GM21367 (cell line): ENCODE results near the gene GNB4.
A peak's percentile ranks its signal among the peaks of the same experiment; 100 is the strongest.

ENCODE experiments used
- ATAC-seq: cut with Tn5 transposase; IDR thresholded peaks from one replicate; pipeline ENCODE4 v1.9.1; 2021; ENCODE audit not compliant: unreplicated experiment

The GNB4 gene

GRCh38 chr3:179451265-179452175 lies at the start of gene GNB4:
GNB4 (minus strand) TSS chr3:179451470; CDS start chr3:179426200, 25,270 bp downstream.
- peak; percentile 72 for ATAC-seq

- no peak for ATAC-seq
These were observed 44.2 kb upstream of the GNB4 start for GRCh38 chr3:179495483-179495882.

GRCh38 chr3:179493260-179493659 lies 42.0 kb upstream of the GNB4 start:
- ATAC-seq: no peak

- no peak for ATAC-seq
These were observed 36.9 kb upstream of the GNB4 start for GRCh38 chr3:179488213-179488612.

- no peak for ATAC-seq
These were observed 35.5 kb upstream of the GNB4 start for GRCh38 chr3:179486806-179487205.

- ATAC-seq: no peak
These were observed 31.6 kb upstream of the GNB4 start for GRCh38 chr3:179482857-179483256.

GRCh38 chr3:179476215-179476614 lies 24.9 kb upstream of the GNB4 start:
- no peak for ATAC-seq

- ATAC-seq: no peak
These were observed 23.2 kb upstream of the GNB4 start for GRCh38 chr3:179474480-179474879.

- ATAC-seq: no peak
These were observed 22.3 kb upstream of the GNB4 start for GRCh38 chr3:179473565-179473964.

- ATAC-seq: peak; percentile 59
These were observed 13.2 kb upstream of the GNB4 start for GRCh38 chr3:179464323-179465092.

DNA sequence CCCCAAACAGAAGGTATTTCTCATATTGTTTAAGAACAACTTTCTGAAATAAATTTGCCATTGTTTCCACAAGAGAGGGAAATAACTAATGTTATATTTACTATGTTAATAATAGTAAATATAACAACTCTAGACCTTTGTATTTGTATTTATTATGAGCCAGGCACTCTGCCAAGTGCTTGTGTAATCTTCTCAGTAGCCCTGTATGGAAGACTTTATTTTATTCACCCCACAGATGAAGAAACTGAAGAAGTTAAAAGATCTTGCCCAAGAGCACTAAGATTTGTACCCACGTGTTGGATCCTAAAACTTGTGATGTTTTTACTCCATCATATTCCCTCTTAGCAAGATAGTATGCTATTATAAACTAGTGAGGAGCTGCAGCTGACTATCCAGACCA lies 12.0 kb upstream of the GNB4 start:
- ATAC-seq: no peak

GRCh38 chr3:179460260-179460659 lies 9.0 kb upstream of the GNB4 start:
- no peak for ATAC-seq

DNA sequence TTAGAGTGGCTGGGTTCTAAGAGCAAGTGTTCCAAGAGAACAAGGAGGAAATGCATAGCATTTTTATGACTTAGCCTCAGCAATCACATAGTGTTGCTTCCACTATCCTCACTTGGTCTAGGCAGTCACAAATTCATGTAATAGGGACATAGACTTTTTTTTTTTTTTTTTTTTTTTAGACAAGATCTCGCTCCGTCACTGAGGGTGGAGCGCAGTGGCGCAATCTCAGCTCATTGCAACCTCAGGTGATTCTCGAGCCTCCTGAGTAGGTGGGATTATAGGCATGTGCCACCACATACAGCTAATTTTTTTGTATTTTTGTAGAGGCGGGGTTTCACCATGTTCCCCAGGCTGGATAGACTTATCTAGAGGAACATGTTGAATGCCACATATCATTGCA lies 4.7 kb upstream of the GNB4 start:
- no peak for ATAC-seq

- ATAC-seq: no peak
These were observed 3.6 kb upstream of the GNB4 start for GRCh38 chr3:179454887-179455286.

GRCh38 chr3:179453967-179454366 lies 2.7 kb upstream of the GNB4 start:
- ATAC-seq: no peak

GRCh38 chr3:179452872-179453271 lies 1.6 kb upstream of the GNB4 start:
- no peak for ATAC-seq

DNA sequence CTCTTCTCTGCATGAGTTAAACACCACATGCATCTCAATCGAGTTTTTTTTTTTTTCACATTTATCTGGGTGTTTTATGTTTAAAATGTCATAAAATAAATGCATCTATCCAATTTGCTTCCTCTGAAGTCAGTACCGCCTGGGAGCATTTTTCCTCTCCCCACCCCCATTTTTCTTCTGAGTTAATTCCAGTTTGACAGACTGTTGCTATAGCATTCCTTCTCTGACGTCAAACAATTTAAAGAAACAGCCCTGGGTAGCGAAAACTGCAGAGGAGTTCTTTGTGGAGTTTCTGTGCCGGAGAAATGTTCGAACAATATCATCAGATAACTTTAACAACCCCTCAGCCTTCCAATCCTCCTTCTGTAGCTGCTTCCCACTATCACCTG lies 900 bp upstream of the GNB4 start:
- no peak for ATAC-seq

- no peak for ATAC-seq
These were observed 387 bp downstream of the GNB4 start for GRCh38 chr3:179450901-179451264.

- ATAC-seq: no peak
These were observed 989 bp downstream of the GNB4 start for GRCh38 chr3:179450261-179450701.

GRCh38 chr3:179449636-179450035 lies 1.6 kb downstream of the GNB4 start:
- no peak for ATAC-seq

GRCh38 chr3:179447251-179447650 lies 4.0 kb downstream of the GNB4 start:
- no peak for ATAC-seq

DNA sequence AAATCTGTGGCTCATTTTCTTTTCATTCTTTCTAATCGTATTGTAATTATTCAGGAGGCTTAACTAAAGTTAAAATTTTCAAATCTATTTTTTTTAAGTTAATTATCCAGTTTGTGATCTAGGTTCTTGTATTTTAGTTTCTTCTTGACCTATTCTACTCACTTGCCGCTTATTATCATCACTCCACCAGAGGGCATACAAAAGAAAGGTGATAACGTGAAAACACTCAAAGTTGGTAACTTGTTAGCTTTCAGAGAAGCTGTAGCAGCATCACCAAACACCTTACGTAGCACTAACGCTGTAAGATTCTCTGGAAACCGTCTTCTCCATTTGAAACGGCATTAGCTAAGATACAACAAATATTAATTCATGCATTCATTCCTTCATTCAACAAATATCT lies 4.8 kb downstream of the GNB4 start:
- ATAC-seq: no peak
